GM21360 (cell line): ENCODE data around the gene TPRG1L.
"Not testable (repeated sequence)": the region's sequence is repeated elsewhere in the genome, so short reads cannot be mapped to it uniquely, and the experiment has no call there.

Experiments used
- ATAC-seq: cut with Tn5 transposase; IDR thresholded peaks from one replicate; pipeline ENCODE4 v1.9.1; 2021; ENCODE audit warnings: mild to moderate bottlenecking, moderate library complexity; ENCODE audit not compliant: unreplicated experiment

Gene TPRG1L

GRCh38 chr1:3608154-3608553 lies 16.7 kb upstream of the TPRG1L start:
- no peak for ATAC-seq

GRCh38 chr1:3609016-3609768 lies 15.6 kb upstream of the TPRG1L start:
- no peak for ATAC-seq

- ATAC-seq, result no peak
Measured at GRCh38 chr1:3609769-3610526, 14.9 kb upstream of the TPRG1L start.

- no peak for ATAC-seq
Measured at GRCh38 chr1:3610527-3611169, 14.2 kb upstream of the TPRG1L start.

GRCh38 chr1:3611170-3612019 lies 13.4 kb upstream of the TPRG1L start, which contains the start of gene MEGF6:
MEGF6 (minus strand) TSS chr1:3611508; CDS start chr1:3611268, 240 bp downstream.
- ATAC-seq, result no peak

GRCh38 chr1:3612123-3612522 lies 12.7 kb upstream of the TPRG1L start:
- ATAC-seq, result no peak

GRCh38 chr1:3614755-3615742 lies 9.8 kb upstream of the TPRG1L start:
- ATAC-seq, result no peak

GRCh38 chr1:3616861-3617260 lies 8.0 kb upstream of the TPRG1L start:
- no peak for ATAC-seq

- ATAC-seq, result no peak
Measured at GRCh38 chr1:3617806-3618345, 6.9 kb upstream of the TPRG1L start.

- no peak for ATAC-seq
Measured at GRCh38 chr1:3618531-3618880, 6.3 kb upstream of the TPRG1L start.

GRCh38 chr1:3618881-3619671 lies 5.7 kb upstream of the TPRG1L start:
- ATAC-seq, result no peak

GRCh38 chr1:3620708-3621107 lies 4.1 kb upstream of the TPRG1L start:
- ATAC-seq, result no peak

GRCh38 chr1:3621151-3621671 lies 3.6 kb upstream of the TPRG1L start:
- ATAC-seq, result not testable (repeated sequence)

GRCh38 chr1:3622102-3622501 lies 2.7 kb upstream of the TPRG1L start:
- ATAC-seq, result not testable (repeated sequence)

GRCh38 chr1:3623441-3624199 lies 1.2 kb upstream of the TPRG1L start:
- ATAC-seq, result no peak

GRCh38 chr1:3625151-3625907 lies 514 bp downstream of the TPRG1L start:
- ATAC-seq, result peak; percentile 3

GRCh38 chr1:3626025-3626424 lies 1.2 kb downstream of the TPRG1L start:
- ATAC-seq, result no peak
